PC-3 (cell line): ENCODE results near the gene MYLK.

ENCODE experiments used
- EZH2phosphoT487 ChIP-seq: fragments of 300-600 bp; sonication (generic); IDR thresholded peaks from 2 replicates; pipeline ENCODE4 v1.6.1; 2018; ENCODE audit warnings: mild to moderate bottlenecking, antibody characterized with exemption, low read length, borderline replicate concordance
- TF ChIP-seq, protein P1 (sequence below): fragments of 300-600 bp; sonication (generic); conservative IDR thresholded peaks from 2 replicates; pipeline ENCODE4 v1.5.1; 2017; ENCODE audit warnings: antibody characterized with exemption, low read depth, mild to moderate bottlenecking, low read length

DNA sequence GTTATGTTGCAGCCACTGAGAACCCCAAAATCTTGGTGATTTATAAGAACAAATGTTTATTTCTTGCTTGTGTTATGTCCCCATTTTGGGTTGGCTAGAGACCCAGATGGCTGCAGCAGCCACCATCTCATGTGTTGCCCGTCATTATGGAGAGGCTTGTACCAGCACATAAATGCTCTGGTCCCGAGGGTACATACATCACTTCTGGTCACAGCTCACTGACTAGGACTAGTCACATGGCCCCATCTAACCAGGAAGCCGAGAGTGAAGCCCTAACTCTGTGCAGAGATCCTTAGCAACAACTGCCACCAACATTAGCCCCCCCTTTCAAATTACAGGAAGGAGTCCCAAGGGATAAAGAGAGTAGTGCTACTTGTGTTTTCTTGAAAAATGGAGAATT is 273.8 kb downstream of the MYLK start:
- TF ChIP-seq, protein P1, sequence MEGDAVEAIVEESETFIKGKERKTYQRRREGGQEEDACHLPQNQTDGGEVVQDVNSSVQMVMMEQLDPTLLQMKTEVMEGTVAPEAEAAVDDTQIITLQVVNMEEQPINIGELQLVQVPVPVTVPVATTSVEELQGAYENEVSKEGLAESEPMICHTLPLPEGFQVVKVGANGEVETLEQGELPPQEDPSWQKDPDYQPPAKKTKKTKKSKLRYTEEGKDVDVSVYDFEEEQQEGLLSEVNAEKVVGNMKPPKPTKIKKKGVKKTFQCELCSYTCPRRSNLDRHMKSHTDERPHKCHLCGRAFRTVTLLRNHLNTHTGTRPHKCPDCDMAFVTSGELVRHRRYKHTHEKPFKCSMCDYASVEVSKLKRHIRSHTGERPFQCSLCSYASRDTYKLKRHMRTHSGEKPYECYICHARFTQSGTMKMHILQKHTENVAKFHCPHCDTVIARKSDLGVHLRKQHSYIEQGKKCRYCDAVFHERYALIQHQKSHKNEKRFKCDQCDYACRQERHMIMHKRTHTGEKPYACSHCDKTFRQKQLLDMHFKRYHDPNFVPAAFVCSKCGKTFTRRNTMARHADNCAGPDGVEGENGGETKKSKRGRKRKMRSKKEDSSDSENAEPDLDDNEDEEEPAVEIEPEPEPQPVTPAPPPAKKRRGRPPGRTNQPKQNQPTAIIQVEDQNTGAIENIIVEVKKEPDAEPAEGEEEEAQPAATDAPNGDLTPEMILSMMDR, result no peak
- no peak for TF ChIP-seq EZH2phosphoT487
